Karpas-422 (cell line): ENCODE data around the gene KCNAB3. TPM values are rescaled to one million over a fixed set of nuclear protein-coding genes. Genes with fewer than 3 reads are reported as not detected.
A peak's percentile ranks its signal among the peaks of the same experiment; 100 is the strongest.

Experiments
- DNase-seq: peaks from one replicate; pipeline ENCODE4 v3.0.0-alpha.2; 2015
- H2AFZ ChIP-seq: fragments of 200-600 bp; sonication (generic); 2 replicates; pipeline ENCODE4 v1.6.1; 2014; ENCODE audit warnings: antibody characterized with exemption, low read length, mixed read lengths
- H3K27ac ChIP-seq: fragments of 200-600 bp; sonication (generic); 2 replicates; pipeline ENCODE4 v1.5.1; 2014; ENCODE audit warnings: mild to moderate bottlenecking, low read length, moderate library complexity
- H3K27me3 ChIP-seq: fragments of 200-600 bp; sonication (generic); 2 replicates; pipeline ENCODE4 v1.6.1; 2014; ENCODE audit warnings: low read length, mixed read lengths
- H3K36me3 ChIP-seq: fragments of 200-600 bp; sonication (generic); 2 replicates; pipeline ENCODE4 v1.6.1; 2014; ENCODE audit warnings: low read length, mixed read lengths; ENCODE audit not compliant: insufficient read depth
- H3K4me1 ChIP-seq: fragments of 200-600 bp; sonication (generic); 2 replicates; pipeline ENCODE4 v1.6.1; 2014; ENCODE audit warnings: mild to moderate bottlenecking, low read length, mixed read lengths
- H3K4me2 ChIP-seq: fragments of 200-600 bp; sonication (generic); 2 replicates; pipeline ENCODE4 v1.6.1; 2014; ENCODE audit warnings: low read length, low read depth, mild to moderate bottlenecking; ENCODE audit not compliant: poor library complexity, severe bottlenecking
- H3K4me3 ChIP-seq: fragments of 200-600 bp; sonication (generic); 2 replicates; pipeline ENCODE4 v1.5.1; 2014; ENCODE audit warnings: mild to moderate bottlenecking, antibody characterized with exemption, low read length, mixed read lengths
- H3K79me2 ChIP-seq: fragments of 200-600 bp; sonication (generic); 2 replicates; pipeline ENCODE4 v1.6.1; 2014; ENCODE audit warnings: mild to moderate bottlenecking, low read length, mixed read lengths
- H3K9ac ChIP-seq: fragments of 200-600 bp; sonication (generic); 2 replicates; pipeline ENCODE4 v1.6.0; 2014; ENCODE audit warnings: low read length
- H3K9me2 ChIP-seq: fragments of 200-600 bp; sonication (generic), shearing (Covaris generic); replicated peaks from 2 replicates; pipeline ENCODE4 v1.6.0; 2014; ENCODE audit warnings: mild to moderate bottlenecking, low read length, moderate library complexity; ENCODE audit not compliant: insufficient read depth
- H3K9me3 ChIP-seq: fragments of 300-700, 200-600 bp; sonication (generic); 2 replicates; pipeline ENCODE4 v1.6.1; 2014; ENCODE audit warnings: low read length, mixed read lengths
- H4K20me1 ChIP-seq: fragments of 200-600 bp; sonication (generic); 2 replicates; pipeline ENCODE4 v1.6.1; 2014; ENCODE audit warnings: mild to moderate bottlenecking, antibody characterized with exemption, low read length, low read depth; ENCODE audit not compliant: insufficient read depth
- total RNA-seq: library from RNA; depleted of rRNA; stranded (reverse); fragments of >200 nt; shearing (Covaris generic); gene quantifications from 2 replicates; pipeline ENCODE4 v1.2.3, GENCODE V29; 2014; ENCODE audit warnings: low replicate concordance

KCNAB3 gene
- total RNA-seq, 1 experiment from 2014 or later: 10.0 TPM

DNA sequence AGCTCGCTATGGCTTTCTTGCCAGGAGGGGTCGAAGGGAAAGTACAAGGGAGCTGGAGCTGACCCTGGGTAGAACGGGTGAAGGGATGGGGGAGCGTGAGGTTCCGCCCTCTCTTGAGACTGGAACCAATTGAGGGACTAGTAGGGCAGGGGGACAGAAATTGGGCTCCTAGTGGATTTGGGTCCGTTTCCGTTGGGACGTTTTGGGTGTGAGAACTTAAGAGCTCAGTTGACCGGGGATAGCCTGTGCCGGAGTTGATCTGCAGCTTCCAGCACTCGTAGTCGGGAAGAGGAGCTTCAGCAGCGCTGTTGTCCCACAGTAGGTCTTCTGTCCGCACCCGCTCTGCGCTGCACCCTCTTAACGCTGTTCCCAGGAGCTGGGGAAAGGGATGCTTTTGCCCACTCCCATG lies 2.8 kb upstream of the KCNAB3 start:
- H3K4me3 ChIP-seq: peak overlapping the region; percentile 98
- H3K9ac ChIP-seq: peak overlapping the region; percentile 91

DNA sequence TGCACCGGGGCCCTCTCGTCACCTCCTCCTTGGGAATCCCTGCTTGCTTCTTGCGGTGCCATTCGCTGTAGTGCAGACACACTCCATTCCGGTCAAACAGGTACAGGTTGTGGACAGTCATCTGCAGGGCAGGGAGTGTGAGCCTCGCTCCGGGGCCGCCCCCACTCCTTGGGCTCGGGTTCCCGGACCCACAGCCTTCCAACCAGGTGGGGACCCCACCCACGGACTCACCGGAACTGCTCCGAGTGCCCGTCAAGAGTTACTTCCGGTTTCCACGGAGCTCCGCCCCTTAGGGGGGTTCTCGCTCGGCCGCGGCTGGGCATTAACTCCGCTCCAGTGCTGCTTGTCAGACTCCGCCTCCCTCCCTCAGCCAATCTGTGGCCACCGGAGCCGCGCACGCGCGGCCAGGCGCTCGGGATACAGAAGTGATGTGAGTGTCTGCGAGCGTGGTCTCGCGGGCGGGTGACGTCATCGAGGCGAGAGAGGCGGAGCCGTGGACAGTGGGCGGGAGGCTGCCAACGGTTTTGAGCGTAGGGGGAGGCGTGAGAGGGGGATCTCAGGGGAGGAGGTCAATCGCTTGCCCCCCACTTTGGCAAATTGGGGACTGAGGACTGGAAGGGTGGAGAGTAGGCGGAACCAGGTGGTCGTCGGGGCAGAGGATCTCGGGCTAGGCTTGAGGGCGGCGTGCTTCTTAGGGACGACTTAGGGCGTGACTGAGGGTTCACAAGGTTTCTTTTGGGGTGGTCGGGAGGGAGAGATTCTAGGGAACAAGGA lies 2.2 kb upstream of the KCNAB3 start, which contains the start of the genes CNTROB and TRAPPC1:
Gene CNTROB, plus strand, starts transcription at position 498 of the 774 bp plus-strand sequence. CDS start 874 bp downstream, outside the sequence.
Gene TRAPPC1, minus strand, starts transcription at position 238 of the 774 bp plus-strand sequence. Its CDS starts 117 bp downstream, at position 121.
- Histone ChIP-seq H3K79me2 (peaks cover 58% of the 10 kb centered on the region), H2AFZ (peak within 1 kb of the TSS; percentile 45), H3K27me3 (no peaks in the 10 kb centered on the region), H3K4me3 (peak within 1 kb of the TSS; percentile 98), H4K20me1 (peaks cover 4% of the 10 kb centered on the region; the same call in 1 of the 2 replicates), H3K4me1 (peaks cover 46% of the 10 kb centered on the region), H3K9me2 (no peaks in the 10 kb centered on the region), H3K36me3 (peaks cover 10% of the 10 kb centered on the region; the same call in 1 of the 2 replicates), H3K9ac (peak within 1 kb of the TSS; percentile 93), H3K27ac (peak within 1 kb of the TSS; percentile 67), H3K4me2 (peak within 1 kb of the TSS; percentile 99), H3K9me3 (no peaks in the 10 kb centered on the region)
- peak; percentile 100 for DNase-seq

More for the DNA sequence above, 2.8 kb upstream of the KCNAB3 start:
- H4K20me1 ChIP-seq: peaks cover 4% of the 10 kb centered on the region; the same call in 1 of the 2 replicates
- no peaks in the 10 kb centered on the region for H3K9me2 ChIP-seq
- H3K4me2 ChIP-seq: peak overlapping the region; percentile 99
- H3K36me3 ChIP-seq: peaks cover 10% of the 10 kb centered on the region; the same call in 1 of the 2 replicates
- no peaks in the 10 kb centered on the region for H3K9me3 ChIP-seq
- peaks cover 58% of the 10 kb centered on the region for H3K79me2 ChIP-seq
- peak overlapping the region; percentile 67 for H3K27ac ChIP-seq
- DNase-seq: peak; percentile 74
- H2AFZ ChIP-seq: peak overlapping the region; percentile 13
- H3K4me1 ChIP-seq: peaks cover 46% of the 10 kb centered on the region
- no peaks in the 10 kb centered on the region for H3K27me3 ChIP-seq

- no peaks in the 10 kb centered on the region for H3K9me2 ChIP-seq
- H3K9ac ChIP-seq: peak overlapping the region; percentile 93
- no peaks in the 10 kb centered on the region for H3K9me3 ChIP-seq
- peak overlapping the region; percentile 51; the same call in 1 of the 2 replicates for H3K27ac ChIP-seq
- H2AFZ ChIP-seq: peak overlapping the region; percentile 45; the same call in 1 of the 2 replicates
- peak; percentile 63 for DNase-seq
- H3K4me2 ChIP-seq: peak overlapping the region; percentile 99
- peaks cover 10% of the 10 kb centered on the region; the same call in 1 of the 2 replicates for H3K36me3 ChIP-seq
- peaks cover 4% of the 10 kb centered on the region; the same call in 1 of the 2 replicates for H4K20me1 ChIP-seq
- H3K27me3 ChIP-seq: no peaks in the 10 kb centered on the region
- H3K4me1 ChIP-seq: peaks cover 46% of the 10 kb centered on the region
- H3K4me3 ChIP-seq: peak overlapping the region; percentile 98
- peaks cover 58% of the 10 kb centered on the region for H3K79me2 ChIP-seq
Measured at GRCh38 chr17:7930841-7931631, 1.4 kb upstream of the KCNAB3 start.

GRCh38 chr17:7927596-7927995 lies 2.1 kb downstream of the KCNAB3 start:
- Histone ChIP-seq H3K4me1 (peaks cover 25% of the 10 kb centered on the region), H3K9me3 (no peaks in the 10 kb centered on the region), H3K9me2 (no peaks in the 10 kb centered on the region), H3K27ac (no peak overlapping the region), H4K20me1 (no peaks in the 10 kb centered on the region), H3K36me3 (0 out of 2 replicates have a peak, but pooled peaks cover 3% of the 10 kb centered on the region), H3K9ac (no peak overlapping the region), H2AFZ (no peak overlapping the region), H3K4me3 (no peak overlapping the region), H3K79me2 (peaks cover 32% of the 10 kb centered on the region), H3K4me2 (no peak overlapping the region), H3K27me3 (no peaks in the 10 kb centered on the region)
- no peak for DNase-seq

- H3K27ac ChIP-seq: no peak overlapping the region
- H3K9me2 ChIP-seq: no peaks in the 10 kb centered on the region
- no peaks in the 10 kb centered on the region for H3K79me2 ChIP-seq
- H3K9me3 ChIP-seq: no peaks in the 10 kb centered on the region
- no peak overlapping the region for H3K4me3 ChIP-seq
- no peaks in the 10 kb centered on the region for H3K27me3 ChIP-seq
- no peak for DNase-seq
- 0 out of 2 replicates have a peak, but pooled peaks cover 3% of the 10 kb centered on the region for H3K36me3 ChIP-seq
- H3K4me1 ChIP-seq: no peaks in the 10 kb centered on the region
- H4K20me1 ChIP-seq: no peaks in the 10 kb centered on the region
- no peak overlapping the region for H3K4me2 ChIP-seq
- no peak overlapping the region for H3K9ac ChIP-seq
- no peak overlapping the region for H2AFZ ChIP-seq
Measured at GRCh38 chr17:7922845-7923628, 6.6 kb downstream of the KCNAB3 start.

DNA sequence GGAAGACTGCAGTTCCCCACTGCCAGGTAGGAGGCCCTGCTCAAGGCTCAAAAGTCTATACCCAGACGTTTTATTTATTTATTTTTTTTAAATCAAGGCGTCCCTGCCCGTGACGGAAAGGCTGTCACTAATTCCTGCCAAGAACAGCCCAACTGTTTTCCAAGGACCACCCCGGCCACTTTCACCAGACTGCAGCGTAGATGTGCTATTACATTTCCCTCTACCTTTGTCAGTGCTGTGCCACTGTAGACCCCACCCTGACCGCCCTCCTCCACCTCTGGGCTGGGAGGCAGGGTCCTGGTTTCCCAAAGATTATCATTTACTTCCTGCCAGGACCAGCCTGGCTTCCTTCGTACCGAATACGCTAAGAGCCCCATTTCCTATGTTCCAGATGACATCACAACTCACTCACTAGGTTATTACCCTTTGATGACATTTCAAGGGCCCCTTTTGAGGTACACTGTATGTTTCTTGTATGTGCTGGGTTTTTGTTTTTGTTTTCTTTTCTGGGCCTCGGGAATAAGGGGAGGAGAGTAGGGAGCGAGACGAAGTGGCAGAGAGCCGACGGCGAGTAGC lies 7.3 kb downstream of the KCNAB3 start:
- no peaks in the 10 kb centered on the region for H3K9me3 ChIP-seq
- no peaks in the 10 kb centered on the region for H3K9me2 ChIP-seq
- DNase-seq: no peak
- no peaks in the 10 kb centered on the region for H3K79me2 ChIP-seq
- no peaks in the 10 kb centered on the region for H3K27me3 ChIP-seq
- H3K4me2 ChIP-seq: no peak overlapping the region
- no peaks in the 10 kb centered on the region for H3K36me3 ChIP-seq
- H4K20me1 ChIP-seq: no peaks in the 10 kb centered on the region
- H3K27ac ChIP-seq: no peak overlapping the region
- no peak overlapping the region for H3K4me3 ChIP-seq
- H3K9ac ChIP-seq: no peak overlapping the region
- H3K4me1 ChIP-seq: no peaks in the 10 kb centered on the region
- H2AFZ ChIP-seq: no peak overlapping the region

GRCh38 chr17:7916808-7917207 lies 12.8 kb downstream of the KCNAB3 start:
- no peak overlapping the region for H3K27ac ChIP-seq
- peaks cover 6% of the 10 kb centered on the region; the same call in 1 of the 2 replicates for H3K36me3 ChIP-seq
- H3K4me1 ChIP-seq: peaks cover 42% of the 10 kb centered on the region
- DNase-seq: no peak
- no peaks in the 10 kb centered on the region for H4K20me1 ChIP-seq
- H3K9ac ChIP-seq: no peak overlapping the region
- H3K4me3 ChIP-seq: no peak overlapping the region
- no peaks in the 10 kb centered on the region for H3K9me3 ChIP-seq
- H2AFZ ChIP-seq: no peak overlapping the region
- H3K4me2 ChIP-seq: no peak overlapping the region
- no peaks in the 10 kb centered on the region for H3K27me3 ChIP-seq
- no peaks in the 10 kb centered on the region for H3K9me2 ChIP-seq
- H3K79me2 ChIP-seq: no peaks in the 10 kb centered on the region
